Body of pancreas (tissue), 4 donors: ENCODE results near the gene FHL5.

ENCODE experiments used
- POLR2A ChIP-seq, 3 donors: fragments of 450-650 bp; IDR thresholded peaks; one replicate each; pipeline ENCODE4 v1.6.1; 2016; ENCODE audit warnings: antibody characterized with exemption in 3 of 3, mild to moderate bottlenecking in 2 of 3
- TF ChIP-seq, protein P1 (sequence below), 7 experiments: fragments of 450-650 bp in 4 of 7; fragments of 200-600 bp in 3 of 7; sonication (generic) in 3 of 7; IDR thresholded peaks; one replicate each; pipeline ENCODE4 v1.5.1; 2016 to 2019; ENCODE audit warnings: antibody characterized with exemption in 7 of 7

DNA sequence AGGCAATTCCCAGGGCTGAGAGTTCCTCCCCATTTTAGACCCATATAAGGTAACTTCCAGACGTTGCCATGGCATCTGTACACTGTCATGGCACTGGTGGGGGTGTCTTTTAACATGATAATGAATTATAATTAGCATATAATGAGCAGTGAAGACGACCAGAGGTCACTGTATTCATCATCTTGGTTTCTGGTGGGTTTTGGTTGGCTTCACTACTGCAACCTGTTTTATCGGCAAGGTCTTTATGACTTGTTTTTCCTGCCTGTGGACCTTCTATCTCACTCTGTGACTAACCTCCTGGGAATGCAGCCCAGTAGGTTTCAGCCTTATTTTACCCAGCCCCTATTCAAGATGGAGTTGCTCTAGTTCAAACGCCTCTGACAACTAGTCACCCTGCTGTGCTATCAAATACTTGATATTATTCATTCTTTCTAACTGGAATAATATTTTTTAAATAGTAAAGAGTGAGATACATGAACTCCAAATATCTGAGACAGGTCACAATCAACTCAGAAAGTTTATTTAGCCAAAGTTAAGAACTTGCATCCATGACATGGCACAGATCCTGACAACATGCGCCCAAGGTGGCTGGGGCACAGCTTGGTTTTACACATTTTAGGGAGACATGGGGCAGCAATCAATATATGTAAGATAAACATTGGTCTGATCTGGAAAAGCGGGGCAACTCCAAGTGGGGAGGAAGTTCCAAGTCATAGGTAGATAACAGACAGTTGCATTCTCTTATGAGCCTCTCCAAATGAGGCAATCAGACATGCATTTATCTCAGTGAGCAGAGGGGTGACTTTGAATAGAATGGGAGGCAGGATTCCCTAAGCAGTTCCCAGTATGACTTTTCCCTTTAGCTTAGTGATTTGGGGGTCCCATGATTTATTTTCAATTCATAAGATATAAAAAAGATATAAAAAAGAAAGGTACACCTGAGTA is 42.5 kb upstream of the FHL5 start:
- TF ChIP-seq, protein P1, sequence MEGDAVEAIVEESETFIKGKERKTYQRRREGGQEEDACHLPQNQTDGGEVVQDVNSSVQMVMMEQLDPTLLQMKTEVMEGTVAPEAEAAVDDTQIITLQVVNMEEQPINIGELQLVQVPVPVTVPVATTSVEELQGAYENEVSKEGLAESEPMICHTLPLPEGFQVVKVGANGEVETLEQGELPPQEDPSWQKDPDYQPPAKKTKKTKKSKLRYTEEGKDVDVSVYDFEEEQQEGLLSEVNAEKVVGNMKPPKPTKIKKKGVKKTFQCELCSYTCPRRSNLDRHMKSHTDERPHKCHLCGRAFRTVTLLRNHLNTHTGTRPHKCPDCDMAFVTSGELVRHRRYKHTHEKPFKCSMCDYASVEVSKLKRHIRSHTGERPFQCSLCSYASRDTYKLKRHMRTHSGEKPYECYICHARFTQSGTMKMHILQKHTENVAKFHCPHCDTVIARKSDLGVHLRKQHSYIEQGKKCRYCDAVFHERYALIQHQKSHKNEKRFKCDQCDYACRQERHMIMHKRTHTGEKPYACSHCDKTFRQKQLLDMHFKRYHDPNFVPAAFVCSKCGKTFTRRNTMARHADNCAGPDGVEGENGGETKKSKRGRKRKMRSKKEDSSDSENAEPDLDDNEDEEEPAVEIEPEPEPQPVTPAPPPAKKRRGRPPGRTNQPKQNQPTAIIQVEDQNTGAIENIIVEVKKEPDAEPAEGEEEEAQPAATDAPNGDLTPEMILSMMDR (IDR thresholded peaks at IDR 0.05): no peak
- TF ChIP-seq POLR2A (IDR thresholded peaks at IDR 0.05): peak; percentile 10 to 39 (median 10)
